SK-N-SH (cell line): Measurements from ENCODE around the gene KIAA0513. TPM values are rescaled to one million over a fixed set of nuclear protein-coding genes. Genes with fewer than 3 reads are reported as not detected.
A peak's percentile ranks its signal among the peaks of the same experiment; 100 is the strongest.

Experiments used
- CTCF ChIA-PET: fragments of 300-600, 350-600 bp; formaldehyde crosslinking; extraction: SDS; loops from one replicate; lab custom pipeline; 2021; lab: Yijun Ruan, JAX
- POLR2A ChIA-PET: fragments of 350-600 bp; sonication (Branson Sonifier 250); formaldehyde crosslinking; extraction: SDS; loops from one replicate; lab custom pipeline; 2020; ENCODE audit warnings: antibody characterized with exemption, inconsistent platforms; lab: Yijun Ruan, JAX
- DNase-seq: peaks from one replicate; pipeline ENCODE4 v3.0.0; 2012
- H2AFZ ChIP-seq: fragments of 200-600 bp; sonication (generic); 2 replicates; pipeline ENCODE4 v1.8.1; 2016; ENCODE audit warnings: antibody characterized with exemption, mild to moderate bottlenecking, low read depth
- H3F3A ChIP-seq: fragments of 200-600 bp; sonication (generic); replicated peaks from 2 replicates; pipeline ENCODE3; 2016; ENCODE audit warnings: antibody characterized with exemption, mild to moderate bottlenecking; ENCODE audit not compliant: insufficient read depth
- H3K27ac ChIP-seq, 2 experiments: fragments of 200-500 bp in 1 of 2; fragments of 200-600 bp in 1 of 2; sonication (Bioruptor generic) in 1 of 2; sonication (generic), shearing (Covaris generic) in 1 of 2; 2 replicates each; pipeline versions ENCODE4 v1.5.1 to v1.6.1; 2014 to 2016; ENCODE audit warnings: low read depth in 2 of 2, inconsistent platforms in 1 of 2, low read length in 1 of 2, mild to moderate bottlenecking in 1 of 2, mixed read lengths in 1 of 2
- H3K27me3 ChIP-seq: fragments of 200-600 bp; sonication (generic), shearing (Covaris generic); 2 replicates; pipeline ENCODE4 v1.6.1; 2016; ENCODE audit warnings: mixed run types; ENCODE audit not compliant: insufficient read depth
- H3K36me3 ChIP-seq, 2 experiments: fragments of 200-500 bp in 1 of 2; fragments of 200-600 bp in 1 of 2; sonication (Bioruptor generic) in 1 of 2; sonication (generic) in 1 of 2; replicated peaks in 1 of 2; 2 replicates each; pipeline versions ENCODE3 to v1.5.1; 2014 to 2016; ENCODE audit warnings: low read length in 1 of 2, mild to moderate bottlenecking in 1 of 2; ENCODE audit not compliant: insufficient read depth in 2 of 2, control insufficient read depth in 1 of 2
- H3K4me1 ChIP-seq, 2 experiments: fragments of 200-500 bp in 1 of 2; fragments of 200-600 bp in 1 of 2; sonication (Bioruptor generic) in 1 of 2; sonication (generic), shearing (Covaris generic) in 1 of 2; 2 replicates each; pipeline versions ENCODE4 v1.5.1 to v1.6.1; 2014 to 2016; ENCODE audit warnings: low read depth in 1 of 2, low read length in 1 of 2, mixed run types in 1 of 2; ENCODE audit not compliant: insufficient read depth in 2 of 2, control insufficient read depth in 1 of 2
- H3K4me2 ChIP-seq: fragments of 200-600 bp; sonication (generic), shearing (Covaris generic); 2 replicates; pipeline ENCODE4 v1.6.1; 2017; ENCODE audit warnings: mixed run types
- H3K4me3 ChIP-seq, 2 experiments: fragments of 200-500 bp in 1 of 2; fragments of 200-600 bp in 1 of 2; sonication (Bioruptor generic) in 1 of 2; sonication (generic), shearing (Covaris generic) in 1 of 2; 2 replicates each; pipeline versions ENCODE4 v1.5.1 to v1.8.1; 2014 to 2016; ENCODE audit warnings: low read depth in 2 of 2, inconsistent platforms in 1 of 2, low read length in 1 of 2, mild to moderate bottlenecking in 1 of 2, mixed read lengths in 1 of 2, moderate library complexity in 1 of 2
- H3K79me2 ChIP-seq: fragments of 200-600 bp; sonication (generic); 2 replicates; pipeline ENCODE4 v1.8.1; 2017; ENCODE audit warnings: mild to moderate bottlenecking; ENCODE audit not compliant: insufficient read depth
- H3K9ac ChIP-seq: fragments of 200-600 bp; sonication (generic); 2 replicates; pipeline ENCODE4 v1.6.1; 2017; ENCODE audit warnings: mixed run types
- H3K9me2 ChIP-seq: fragments of 200-600 bp; sonication (generic); 2 replicates; pipeline ENCODE4 v1.6.1; 2017; ENCODE audit warnings: mixed run types
- H3K9me3 ChIP-seq: fragments of 200-600 bp; sonication (generic); 2 replicates; pipeline ENCODE4 v1.6.1; 2017; ENCODE audit warnings: mixed run types, mild to moderate bottlenecking, moderate library complexity
- H4K20me1 ChIP-seq: fragments of 200-600 bp; sonication (generic); 2 replicates; pipeline ENCODE4 v1.6.1; 2017; ENCODE audit warnings: mild to moderate bottlenecking, mixed run types; ENCODE audit not compliant: insufficient read depth
- CHD2 ChIP-seq: fragments of 150-350 bp; IDR thresholded peaks from 2 replicates; pipeline ENCODE4 v1.6.1; 2018; ENCODE audit warnings: low read length; ENCODE audit not compliant: partially characterized antibody
- EP300 ChIP-seq, 2 experiments: IDR thresholded peaks; 2 replicates each; pipeline versions ENCODE4 v1.4.0 to v1.6.1; 2012; ENCODE audit warnings: borderline replicate concordance in 1 of 2, low read depth in 1 of 2, low read length in 1 of 2
- FOSL2 ChIP-seq: IDR thresholded peaks from 2 replicates; pipeline ENCODE4 v1.4.0; 2012; ENCODE audit warnings: low read depth, mild to moderate bottlenecking, moderate library complexity, borderline replicate concordance
- FOXJ3 ChIP-seq: sonication (generic); formaldehyde crosslinking; IDR thresholded peaks from 2 replicates; pipeline ENCODE4 v1.5.1; 2020; ENCODE audit warnings: mild to moderate bottlenecking, missing genetic modification reagents
- FOXM1 ChIP-seq: IDR thresholded peaks from 2 replicates; pipeline ENCODE4 v1.4.0; 2012; ENCODE audit warnings: low read depth, mild to moderate bottlenecking
- GATA2 ChIP-seq: sonication (generic); formaldehyde crosslinking; IDR thresholded peaks from 2 replicates; pipeline ENCODE4 v1.5.0; 2020; ENCODE audit warnings: mild to moderate bottlenecking, missing genetic modification reagents
- JUND ChIP-seq: IDR thresholded peaks from 2 replicates; pipeline ENCODE4 v1.4.0; 2012
- MXI1 ChIP-seq: IDR thresholded peaks from 2 replicates; pipeline ENCODE4 v1.6.1; 2012; ENCODE audit warnings: mild to moderate bottlenecking, low read depth, low read length, improper control_type of control experiment
- NFIC ChIP-seq: IDR thresholded peaks from 2 replicates; pipeline ENCODE4 v1.4.0; 2012; ENCODE audit warnings: borderline replicate concordance
- NRF1 ChIP-seq: IDR thresholded peaks from 2 replicates; pipeline ENCODE4 v1.6.1; 2012; ENCODE audit warnings: low read depth, mild to moderate bottlenecking, low read length
- POLR2AphosphoS5 ChIP-seq: IDR thresholded peaks from 2 replicates; pipeline ENCODE4 v1.6.1; 2012; ENCODE audit warnings: low read depth, low read length
- RCOR1 ChIP-seq: fragments of 150-350 bp; IDR thresholded peaks from 2 replicates; pipeline ENCODE4 v1.6.1; 2017; ENCODE audit warnings: antibody characterized with exemption, low read length
- RXRA ChIP-seq: IDR thresholded peaks from 2 replicates; pipeline ENCODE4 v1.4.0; 2012; ENCODE audit warnings: low read depth, mild to moderate bottlenecking, borderline replicate concordance
- SIN3A ChIP-seq: IDR thresholded peaks from 2 replicates; pipeline ENCODE4 v1.6.1; 2012; ENCODE audit warnings: low read depth, mild to moderate bottlenecking, low read length, moderate library complexity, borderline replicate concordance
- TAF1 ChIP-seq: IDR thresholded peaks from 2 replicates; pipeline ENCODE4 v1.6.1; 2012; ENCODE audit warnings: low read depth, mild to moderate bottlenecking, low read length, moderate library complexity, borderline replicate concordance
- TCF12 ChIP-seq: IDR thresholded peaks from 2 replicates; pipeline ENCODE4 v1.4.0; 2012
- TEAD4 ChIP-seq: IDR thresholded peaks from 2 replicates; pipeline ENCODE4 v1.4.0; 2012; ENCODE audit warnings: mild to moderate bottlenecking, borderline replicate concordance; ENCODE audit not compliant: insufficient read depth
- YY1 ChIP-seq: IDR thresholded peaks from 2 replicates; pipeline ENCODE4 v1.4.0; 2012; ENCODE audit warnings: low read depth, mild to moderate bottlenecking
- WGBS: methylation state at CpG from one replicate; pipeline ENCODE4 v1.1.6; 2017; ENCODE audit warnings: low lambda C conversion rate; 5-methylcytosine and 5-hydroxymethylcytosine counted together
- polyA plus RNA-seq, 3 experiments: library from polyadenylated mRNA; depleted of rRNA; stranded (reverse); fragments of >200 nt; gene quantifications; 2 replicates each; pipeline ENCODE4 v1.2.3, GENCODE V29; 2012
- TF ChIP-seq, protein P1 (sequence below): IDR thresholded peaks from 2 replicates; pipeline ENCODE4 v1.4.0; 2012; ENCODE audit warnings: low read depth, borderline replicate concordance
- TF ChIP-seq, protein P2 (sequence below): fragments of 200-600 bp; sonication (generic); IDR thresholded peaks from 2 replicates; pipeline ENCODE4 v1.6.1; 2017; ENCODE audit warnings: antibody characterized with exemption, mild to moderate bottlenecking, moderate library complexity
- TF ChIP-seq, protein P3 (sequence below): IDR thresholded peaks from 2 replicates; pipeline ENCODE4 v1.4.0; 2012; ENCODE audit warnings: low read depth, borderline replicate concordance

The KIAA0513 gene
- polyA plus RNA-seq, 1 of the 3 experiments (the other 2 are of a cell fraction): 6.5 TPM

DNA sequence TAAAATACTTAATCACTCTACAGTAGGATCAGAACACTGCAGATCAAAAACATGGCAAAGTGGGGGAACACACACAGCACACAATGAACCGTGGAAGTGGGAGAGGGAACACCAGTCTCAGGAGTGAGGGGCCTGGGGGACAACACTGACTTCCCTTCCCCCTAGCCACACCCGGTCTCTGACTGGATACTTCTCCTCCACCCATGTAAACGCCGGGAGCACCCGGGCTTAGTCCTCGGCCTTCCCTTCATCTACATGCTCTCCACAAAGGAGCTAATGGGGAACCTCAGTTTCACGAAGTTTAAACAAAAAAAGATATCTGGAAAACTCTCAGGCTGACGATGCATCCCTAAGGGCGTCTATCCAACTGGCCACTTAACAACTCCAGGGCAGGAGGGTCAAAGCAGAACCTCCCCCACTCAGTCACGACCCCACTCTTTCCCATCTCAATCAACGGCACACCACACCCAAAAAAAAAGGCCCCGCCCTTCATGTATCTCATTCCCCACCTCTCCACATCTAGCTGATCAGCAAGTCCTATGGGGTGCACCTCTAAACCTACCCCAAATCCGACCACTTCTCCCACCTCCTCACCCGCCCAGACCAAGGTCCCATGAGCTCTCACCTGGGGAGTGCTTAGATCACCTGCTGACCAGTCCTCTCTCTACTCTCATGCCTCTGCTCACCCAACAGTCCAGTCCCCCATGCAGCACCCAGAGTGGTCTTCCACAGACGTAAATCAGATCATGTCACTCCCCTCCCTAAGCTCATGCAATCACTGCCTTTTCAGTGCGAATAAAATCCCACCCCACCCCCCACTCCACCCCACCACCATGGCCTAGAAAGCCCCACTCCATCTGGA lies 23.6 kb upstream of the KIAA0513 start:
- peak overlapping the region in 1 of 2 experiments; percentile 89; a peak in 2 of 4 replicates for H3K27ac ChIP-seq
- H3K9me2 ChIP-seq: no peaks in the 10 kb centered on the region
- peaks cover 13 to 31% of the 10 kb centered on the region in 2 experiments; a peak in 3 of 4 replicates for H3K4me1 ChIP-seq
- no peak overlapping the region for H3K9ac ChIP-seq
- no peaks in the 10 kb centered on the region for H3K9me3 ChIP-seq
- peaks cover 10% of the 10 kb centered on the region for H4K20me1 ChIP-seq
- 77% methylated on average over 15 of the region's 16 CpGs for WGBS
- TF ChIP-seq POLR2AphosphoS5 (no peak), FOXJ3 (no peak)
- TF ChIP-seq, all 33 proteins: peak for 0
- DNase-seq: no peak
- H2AFZ ChIP-seq: no peak overlapping the region
- H3K79me2 ChIP-seq: peaks cover 100% of the 10 kb centered on the region
- H3K27me3 ChIP-seq: no peaks in the 10 kb centered on the region
- H3F3A ChIP-seq: peaks cover 31% of the 10 kb centered on the region
- H3K36me3 ChIP-seq: peaks cover 3 to 8% of the 10 kb centered on the region in 2 experiments
- CTCF ChIA-PET: interaction anchor here (0.9 to 2.2 kb wide), 2 partner anchors 33 to 52 kb away, joined by 4 to 12 read pairs; no protein-coding TSS in a partner anchor
- POLR2A ChIA-PET: no interaction called here
- H3K4me3 ChIP-seq: peak overlapping the region in 1 of 2 experiments; percentile 24; a peak in 1 of 4 replicates
- peak overlapping the region; percentile 74 for H3K4me2 ChIP-seq

DNA sequence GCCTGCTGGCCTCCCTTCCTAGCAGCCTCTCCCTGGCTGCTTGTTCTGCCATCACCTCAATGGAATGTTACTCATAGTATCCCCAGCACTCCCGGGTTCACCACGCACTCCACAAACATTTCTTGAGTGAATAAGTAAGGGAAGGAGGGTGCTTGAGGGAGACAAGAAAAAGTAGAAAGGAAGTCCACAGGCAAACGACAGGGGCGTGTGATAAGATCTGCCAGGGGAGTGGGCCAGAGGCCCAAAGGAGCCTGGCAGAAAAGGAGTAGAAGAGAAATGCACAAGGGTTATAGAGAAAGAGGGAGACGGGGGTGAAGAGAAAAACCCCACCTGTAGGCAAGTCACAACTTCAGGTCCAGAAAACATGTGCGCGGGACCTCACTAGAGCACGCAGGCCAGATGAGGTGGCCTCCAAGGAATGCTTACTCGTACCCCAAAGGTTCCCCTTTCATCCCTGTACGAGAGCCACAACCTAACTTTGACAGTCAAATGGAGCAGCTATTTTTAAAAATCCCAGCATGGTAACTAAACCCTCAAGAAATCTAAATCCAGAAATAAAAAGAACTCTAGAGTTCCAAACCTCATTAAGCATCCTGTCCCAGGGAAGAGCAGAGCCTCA lies 22.9 kb upstream of the KIAA0513 start:
- peaks cover 13 to 25% of the 10 kb centered on the region in 2 experiments; a peak in 3 of 4 replicates for H3K4me1 ChIP-seq
- peaks cover 10% of the 10 kb centered on the region for H4K20me1 ChIP-seq
- H2AFZ ChIP-seq: no peak overlapping the region
- peak overlapping the region; percentile 43 for H3K9ac ChIP-seq
- H3K4me2 ChIP-seq: peak overlapping the region; percentile 74
- ChIA-PET POLR2A (no interaction called here), CTCF (interaction anchor here (0.9 to 2.2 kb wide), 4 partner anchors 14 to 82 kb away, joined by 3 to 12 read pairs (median 4); no protein-coding TSS in a partner anchor)
- H3K36me3 ChIP-seq: peaks cover 3 to 10% of the 10 kb centered on the region in 2 experiments
- peaks cover 100% of the 10 kb centered on the region for H3K79me2 ChIP-seq
- peak overlapping the region in 1 of 2 experiments; percentile 24; a peak in 2 of 4 replicates for H3K4me3 ChIP-seq
- peaks cover 32% of the 10 kb centered on the region for H3F3A ChIP-seq
- no peaks in the 10 kb centered on the region for H3K9me2 ChIP-seq
- no peak for DNase-seq
- no peaks in the 10 kb centered on the region for H3K27me3 ChIP-seq
- no peaks in the 10 kb centered on the region for H3K9me3 ChIP-seq
- H3K27ac ChIP-seq: peak overlapping the region; percentile 62 to 89
- WGBS: 32% methylated on average over 10 of the region's 10 CpGs
- TF ChIP-seq EP300 (IDR thresholded peaks at IDR 0.05; ENCODE audit: borderline replicate concordance in 1 of 2, low read depth in 1 of 2, low read length in 1 of 2) (peak in 1 of 2 experiments; percentile 49; a peak in 1 of 4 replicates), JUND (peak; percentile 70), POLR2AphosphoS5 (peak; percentile 23; the same call in 1 of the 2 replicates), FOXJ3 (no peak), FOSL2 (peak; percentile 55; the same call in 1 of the 2 replicates), MXI1 (no peak), NFIC (no peak), FOXM1 (no peak), NRF1 (no peak), GATA2 (CRISPR knock-in tag) (no peak), CHD2 (no peak), YY1 (no peak), SIN3A (0 out of 2 replicates have a peak, but pooled peaks have one; percentile 22), RCOR1 (no peak), TAF1 (no peak), TEAD4 (peak; percentile 39; the same call in 1 of the 2 replicates), TCF12 (peak; percentile 70), RXRA (peak; percentile 47; the same call in 1 of the 2 replicates)
- TF ChIP-seq, protein P1, sequence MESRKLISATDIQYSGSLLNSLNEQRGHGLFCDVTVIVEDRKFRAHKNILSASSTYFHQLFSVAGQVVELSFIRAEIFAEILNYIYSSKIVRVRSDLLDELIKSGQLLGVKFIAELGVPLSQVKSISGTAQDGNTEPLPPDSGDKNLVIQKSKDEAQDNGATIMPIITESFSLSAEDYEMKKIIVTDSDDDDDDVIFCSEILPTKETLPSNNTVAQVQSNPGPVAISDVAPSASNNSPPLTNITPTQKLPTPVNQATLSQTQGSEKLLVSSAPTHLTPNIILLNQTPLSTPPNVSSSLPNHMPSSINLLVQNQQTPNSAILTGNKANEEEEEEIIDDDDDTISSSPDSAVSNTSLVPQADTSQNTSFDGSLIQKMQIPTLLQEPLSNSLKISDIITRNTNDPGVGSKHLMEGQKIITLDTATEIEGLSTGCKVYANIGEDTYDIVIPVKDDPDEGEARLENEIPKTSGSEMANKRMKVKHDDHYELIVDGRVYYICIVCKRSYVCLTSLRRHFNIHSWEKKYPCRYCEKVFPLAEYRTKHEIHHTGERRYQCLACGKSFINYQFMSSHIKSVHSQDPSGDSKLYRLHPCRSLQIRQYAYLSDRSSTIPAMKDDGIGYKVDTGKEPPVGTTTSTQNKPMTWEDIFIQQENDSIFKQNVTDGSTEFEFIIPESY: 0 out of 2 replicates have a peak, but pooled peaks have one; percentile 16
- TF ChIP-seq, protein P2, sequence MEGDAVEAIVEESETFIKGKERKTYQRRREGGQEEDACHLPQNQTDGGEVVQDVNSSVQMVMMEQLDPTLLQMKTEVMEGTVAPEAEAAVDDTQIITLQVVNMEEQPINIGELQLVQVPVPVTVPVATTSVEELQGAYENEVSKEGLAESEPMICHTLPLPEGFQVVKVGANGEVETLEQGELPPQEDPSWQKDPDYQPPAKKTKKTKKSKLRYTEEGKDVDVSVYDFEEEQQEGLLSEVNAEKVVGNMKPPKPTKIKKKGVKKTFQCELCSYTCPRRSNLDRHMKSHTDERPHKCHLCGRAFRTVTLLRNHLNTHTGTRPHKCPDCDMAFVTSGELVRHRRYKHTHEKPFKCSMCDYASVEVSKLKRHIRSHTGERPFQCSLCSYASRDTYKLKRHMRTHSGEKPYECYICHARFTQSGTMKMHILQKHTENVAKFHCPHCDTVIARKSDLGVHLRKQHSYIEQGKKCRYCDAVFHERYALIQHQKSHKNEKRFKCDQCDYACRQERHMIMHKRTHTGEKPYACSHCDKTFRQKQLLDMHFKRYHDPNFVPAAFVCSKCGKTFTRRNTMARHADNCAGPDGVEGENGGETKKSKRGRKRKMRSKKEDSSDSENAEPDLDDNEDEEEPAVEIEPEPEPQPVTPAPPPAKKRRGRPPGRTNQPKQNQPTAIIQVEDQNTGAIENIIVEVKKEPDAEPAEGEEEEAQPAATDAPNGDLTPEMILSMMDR: 0 out of 2 replicates have a peak, but pooled peaks have one; percentile 6
- TF ChIP-seq, protein P3, sequence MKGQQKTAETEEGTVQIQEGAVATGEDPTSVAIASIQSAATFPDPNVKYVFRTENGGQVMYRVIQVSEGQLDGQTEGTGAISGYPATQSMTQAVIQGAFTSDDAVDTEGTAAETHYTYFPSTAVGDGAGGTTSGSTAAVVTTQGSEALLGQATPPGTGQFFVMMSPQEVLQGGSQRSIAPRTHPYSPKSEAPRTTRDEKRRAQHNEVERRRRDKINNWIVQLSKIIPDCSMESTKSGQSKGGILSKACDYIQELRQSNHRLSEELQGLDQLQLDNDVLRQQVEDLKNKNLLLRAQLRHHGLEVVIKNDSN: no peak
